HG03521 (cell line): ENCODE results near the gene ACTR1B.
"Not testable (repeated sequence)": the region's sequence is repeated elsewhere in the genome, so short reads cannot be mapped to it uniquely, and the experiment has no call there.

ENCODE experiments used
- ATAC-seq: cut with Tn5 transposase; IDR thresholded peaks from one replicate; pipeline ENCODE4 v1.9.1; 2021; ENCODE audit warnings: mild to moderate bottlenecking, moderate library complexity; ENCODE audit not compliant: unreplicated experiment

The ACTR1B gene

DNA sequence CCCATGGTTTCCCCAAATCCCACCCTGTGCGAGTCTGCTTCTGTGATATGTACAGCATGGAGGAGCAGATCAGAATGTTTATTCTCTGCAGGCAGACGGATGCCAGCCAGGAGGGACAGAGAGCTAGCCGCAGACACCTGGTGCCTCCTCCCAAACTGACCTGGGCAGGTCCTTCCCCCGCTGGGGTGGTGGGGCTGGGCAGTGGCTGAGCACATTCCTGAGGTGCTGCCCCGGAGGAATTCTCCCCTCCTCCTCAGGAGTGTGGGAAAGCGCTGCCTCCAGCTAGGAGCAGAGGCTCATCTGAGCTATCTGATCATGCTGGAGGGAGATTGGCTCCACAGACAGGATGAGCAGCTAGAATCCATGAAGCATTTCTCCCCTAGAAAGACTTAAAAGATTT lies 27.3 kb upstream of the ACTR1B start:
- ATAC-seq: no peak

GRCh38 chr2:97688062-97688827 lies 24.4 kb upstream of the ACTR1B start:
- ATAC-seq: no peak

- ATAC-seq: not testable (repeated sequence)
Observed at GRCh38 chr2:97687235-97687634, 23.4 kb upstream of the ACTR1B start.

GRCh38 chr2:97678298-97678697 lies 14.5 kb upstream of the ACTR1B start:
- ATAC-seq: no peak

DNA sequence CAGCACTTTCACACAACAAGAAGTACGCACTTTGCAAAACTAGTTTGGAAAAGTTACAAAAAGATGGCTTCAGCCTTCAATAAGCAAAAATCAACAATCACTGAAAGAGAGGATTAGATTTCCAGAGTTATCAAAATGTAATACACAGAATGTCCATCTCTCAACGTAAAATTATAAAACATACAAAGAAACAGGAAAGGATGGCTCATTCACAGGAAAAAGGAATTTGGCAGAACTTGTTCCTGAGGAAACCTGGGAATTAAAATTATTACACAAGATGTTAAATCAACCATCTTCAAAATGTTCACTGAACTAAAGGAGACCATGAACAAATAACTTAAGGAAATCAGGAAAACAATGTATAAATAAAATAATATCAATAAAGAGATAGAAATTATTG lies 13.6 kb upstream of the ACTR1B start:
- ATAC-seq: no peak

- ATAC-seq: no peak
Observed at GRCh38 chr2:97676620-97677019, 12.8 kb upstream of the ACTR1B start.

DNA sequence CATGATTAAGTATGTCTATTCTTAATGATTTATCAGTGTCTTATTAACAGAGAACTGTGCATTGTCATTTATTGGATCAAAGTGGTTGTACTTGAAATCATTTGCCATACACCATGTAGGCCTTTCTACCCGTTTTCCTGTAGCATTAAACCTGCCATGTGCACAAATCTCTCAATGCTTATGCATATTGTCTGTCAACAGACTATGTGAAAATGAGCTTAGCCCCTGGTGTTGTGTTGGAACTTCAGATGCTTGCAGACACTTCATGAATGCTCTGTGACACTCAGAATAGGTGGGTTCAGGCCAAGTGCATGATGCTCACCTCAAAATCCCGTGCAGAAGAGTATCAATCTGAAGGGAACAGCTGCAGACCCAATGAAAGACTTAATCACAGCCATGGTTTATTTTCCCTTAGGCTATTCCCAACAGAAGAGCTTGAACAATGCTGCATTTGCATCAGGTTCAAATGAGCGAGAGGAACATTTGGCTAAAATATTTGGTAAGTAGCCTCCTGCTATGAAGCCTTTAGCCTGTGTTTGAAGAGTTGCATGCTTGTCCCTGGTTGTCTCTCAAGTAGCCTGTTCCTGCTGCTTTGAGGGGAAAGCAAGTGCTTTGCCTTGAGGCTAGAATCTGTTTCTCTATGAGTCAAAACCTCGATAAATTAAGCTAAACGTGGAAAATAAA lies 11.7 kb upstream of the ACTR1B start:
- no peak for ATAC-seq

- ATAC-seq: no peak
Observed at GRCh38 chr2:97673915-97674283, 10.1 kb upstream of the ACTR1B start.

DNA sequence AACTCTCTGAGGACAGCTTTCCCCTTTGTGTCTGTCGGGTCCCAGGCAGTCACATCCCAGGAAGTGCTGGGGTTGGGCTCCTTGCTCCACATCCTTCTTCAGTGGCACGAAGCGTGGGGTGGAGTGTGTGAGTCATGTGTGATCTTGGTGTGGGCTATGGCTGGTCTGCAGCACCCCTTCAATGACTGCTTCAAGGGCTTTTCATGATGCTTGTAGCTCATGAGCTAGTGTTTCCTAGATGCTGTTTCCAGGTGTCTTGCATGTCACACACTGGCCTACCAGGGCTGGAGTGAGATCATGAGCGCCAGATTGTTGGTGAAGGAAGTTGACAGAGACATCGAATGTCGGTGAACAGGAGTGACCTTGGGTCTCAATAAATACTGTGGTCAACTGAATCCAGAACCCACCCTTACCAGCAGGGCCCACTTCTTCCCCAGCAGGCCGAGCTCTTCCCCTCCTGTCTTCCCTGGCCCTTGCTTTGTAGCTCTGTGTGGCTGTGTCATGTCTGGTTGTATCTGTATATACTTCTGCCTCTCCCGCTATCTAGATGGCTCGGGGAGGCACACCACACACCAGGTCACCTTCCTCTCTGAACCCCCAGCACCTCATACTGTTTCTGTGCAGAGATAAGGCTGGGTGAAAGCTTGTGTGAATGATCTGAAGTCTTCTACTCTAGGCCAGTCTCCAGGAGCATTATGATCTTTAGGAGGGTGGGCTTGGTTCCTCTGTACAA lies 9.5 kb upstream of the ACTR1B start:
- no peak for ATAC-seq

DNA sequence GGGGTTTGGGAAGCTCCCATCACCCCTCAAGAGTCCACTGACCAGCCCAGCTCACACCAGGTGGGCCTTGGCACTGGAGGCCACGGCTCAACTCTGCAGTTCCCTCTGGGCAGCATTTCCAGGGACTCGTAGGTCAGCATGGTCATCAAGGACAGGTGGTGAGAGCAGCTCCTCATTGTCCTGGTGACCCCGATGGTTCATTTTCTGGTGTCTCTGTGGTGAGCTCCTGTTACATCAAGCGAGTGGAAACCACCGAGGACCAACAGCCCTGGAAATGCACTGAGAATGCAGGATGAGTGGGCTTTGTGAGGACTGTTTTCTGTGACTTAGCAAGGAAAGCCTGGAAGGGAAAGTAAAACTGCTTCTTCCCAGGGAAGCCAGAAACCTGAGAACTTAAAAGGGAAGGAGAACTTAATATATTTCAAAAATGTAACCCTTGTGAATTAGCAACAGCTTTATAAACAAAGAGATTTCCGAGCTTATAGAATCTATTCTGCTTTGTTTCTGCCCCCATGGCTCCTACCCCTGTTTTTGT lies 8.8 kb upstream of the ACTR1B start:
- not testable (repeated sequence) for ATAC-seq

- ATAC-seq: no peak
Observed at GRCh38 chr2:97671526-97671925, 7.7 kb upstream of the ACTR1B start.

DNA sequence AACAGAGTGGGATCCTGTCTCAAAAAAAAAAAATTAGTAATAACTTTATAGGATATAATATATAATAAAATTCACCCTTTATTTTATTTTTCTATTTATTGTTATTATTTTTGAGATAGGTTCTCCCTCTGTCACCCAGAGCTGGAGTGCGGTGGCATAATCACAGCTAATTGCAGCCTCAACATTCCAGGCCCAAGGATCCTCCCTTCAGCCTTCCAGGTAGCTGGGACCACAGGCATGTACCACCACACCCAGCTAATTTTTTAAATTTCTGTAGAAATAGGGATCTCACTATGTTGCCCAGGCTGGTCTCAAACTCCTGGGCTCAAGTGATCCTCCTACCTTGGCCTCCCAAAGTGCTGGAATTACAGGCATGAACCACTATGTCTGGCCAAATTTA lies 6.6 kb upstream of the ACTR1B start:
- ATAC-seq: no peak

DNA sequence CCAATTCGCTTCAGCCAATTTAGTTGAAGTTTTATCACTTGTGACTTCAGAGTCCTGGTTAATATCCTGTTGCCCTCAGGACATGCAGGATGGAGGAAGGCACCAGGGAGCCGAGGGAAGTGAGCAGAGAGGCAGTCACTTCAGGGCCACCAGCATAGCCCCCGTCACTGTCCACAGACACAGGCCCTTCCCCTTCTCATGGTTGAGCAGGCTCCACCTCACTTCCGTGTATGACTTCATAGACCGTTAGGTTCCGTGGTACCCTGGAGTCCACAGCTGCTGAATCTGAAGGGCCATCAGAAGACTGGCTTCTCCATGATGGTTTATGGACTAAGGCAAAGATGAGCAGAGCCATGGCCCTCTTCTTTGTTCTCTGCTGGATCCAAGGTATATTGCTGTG lies 5.6 kb upstream of the ACTR1B start, which contains the start of gene C2orf92:
Gene C2orf92 (plus strand): TSS at position 266 of the 400 bp plus-strand sequence. CDS start 76 bp downstream, at position 342.
- no peak for ATAC-seq

GRCh38 chr2:97664636-97664970 lies 759 bp upstream of the ACTR1B start:
- no peak for ATAC-seq

DNA sequence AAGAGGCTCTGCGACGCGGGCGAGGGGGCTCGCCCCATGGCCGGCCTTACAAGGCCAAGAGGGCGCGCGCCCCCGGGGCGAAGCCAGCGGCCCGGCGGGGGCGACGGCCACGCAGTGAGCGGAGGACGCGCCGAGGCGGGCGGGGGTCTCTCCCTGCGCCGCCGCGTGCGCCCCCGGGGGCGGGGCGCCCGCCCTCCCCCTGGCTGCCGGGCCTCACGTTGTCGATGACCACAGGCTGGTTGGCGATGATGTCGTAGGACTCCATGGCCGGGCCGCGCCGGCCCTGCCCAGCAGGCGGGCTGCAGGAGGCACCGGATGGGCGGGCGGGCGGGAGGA lies 250 bp downstream of the ACTR1B start:
- no peak for ATAC-seq

DNA sequence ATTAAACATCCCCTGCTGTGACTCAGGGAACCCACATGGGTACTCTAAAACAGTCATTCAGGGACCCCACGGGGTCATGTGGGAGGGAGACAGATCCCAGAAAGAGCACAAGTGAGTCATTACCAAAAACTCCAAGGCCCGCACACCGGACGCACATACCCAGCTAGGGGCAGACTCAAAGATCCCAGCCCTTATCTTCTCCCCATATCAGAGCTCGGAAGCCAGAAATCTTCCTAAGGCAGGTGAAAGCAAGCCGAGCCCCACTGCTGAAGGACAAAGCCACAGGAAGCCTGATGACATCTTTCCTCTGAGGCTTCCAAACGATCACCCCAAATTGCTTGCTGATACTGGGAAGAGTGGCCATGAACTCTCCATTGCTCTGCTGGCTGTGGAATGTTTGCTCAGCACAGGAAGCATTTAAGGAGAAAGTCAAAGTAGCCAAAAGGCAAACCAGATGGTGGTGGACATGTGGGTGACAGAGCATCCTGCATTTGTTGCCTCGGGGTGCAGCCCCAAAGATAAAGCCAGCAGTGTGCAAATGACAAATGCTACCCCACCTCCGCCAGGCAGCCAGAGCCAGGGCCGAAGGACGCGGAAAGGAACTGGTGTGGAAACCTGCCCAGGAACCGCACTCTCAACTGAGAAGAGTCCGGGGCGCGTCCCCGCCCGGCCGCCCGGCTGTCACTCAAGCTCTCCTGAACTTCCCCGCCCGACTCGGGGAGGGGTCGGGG lies 784 bp downstream of the ACTR1B start:
- peak; percentile 35 for ATAC-seq

GRCh38 chr2:97662386-97662894 lies 1.4 kb downstream of the ACTR1B start:
- no peak for ATAC-seq

- no peak for ATAC-seq
Observed at GRCh38 chr2:97661927-97662326, 1.9 kb downstream of the ACTR1B start.

DNA sequence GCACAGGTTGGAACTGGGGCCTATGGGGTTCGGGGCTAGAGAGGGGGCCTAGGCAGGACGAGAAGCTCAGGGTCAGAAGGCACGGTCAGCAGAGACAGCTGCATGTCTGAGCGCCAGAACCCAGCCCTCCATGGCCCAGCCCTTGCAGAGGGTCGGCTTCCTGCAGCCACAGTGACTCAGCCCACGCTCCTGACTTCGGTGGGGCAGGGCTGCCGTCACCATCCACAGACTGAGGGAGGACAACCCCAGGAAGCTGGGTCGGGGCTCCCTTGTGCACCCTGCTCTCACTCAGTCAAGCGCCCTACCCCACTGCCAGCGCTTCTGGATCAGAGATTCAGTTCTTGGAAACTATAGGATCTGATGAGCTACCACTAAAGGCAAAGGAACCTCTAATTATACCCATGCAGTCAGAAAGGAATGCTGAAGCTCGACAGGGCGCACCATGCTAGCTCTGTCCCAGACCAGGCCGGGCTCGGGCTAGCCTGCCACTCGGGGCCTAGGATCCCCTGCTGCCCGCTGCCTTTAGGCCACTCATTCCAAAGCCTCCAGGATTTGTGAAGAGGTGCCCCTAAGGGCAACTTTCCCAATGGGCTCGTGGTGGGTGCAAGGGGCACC lies 3.0 kb downstream of the ACTR1B start:
- no peak for ATAC-seq

DNA sequence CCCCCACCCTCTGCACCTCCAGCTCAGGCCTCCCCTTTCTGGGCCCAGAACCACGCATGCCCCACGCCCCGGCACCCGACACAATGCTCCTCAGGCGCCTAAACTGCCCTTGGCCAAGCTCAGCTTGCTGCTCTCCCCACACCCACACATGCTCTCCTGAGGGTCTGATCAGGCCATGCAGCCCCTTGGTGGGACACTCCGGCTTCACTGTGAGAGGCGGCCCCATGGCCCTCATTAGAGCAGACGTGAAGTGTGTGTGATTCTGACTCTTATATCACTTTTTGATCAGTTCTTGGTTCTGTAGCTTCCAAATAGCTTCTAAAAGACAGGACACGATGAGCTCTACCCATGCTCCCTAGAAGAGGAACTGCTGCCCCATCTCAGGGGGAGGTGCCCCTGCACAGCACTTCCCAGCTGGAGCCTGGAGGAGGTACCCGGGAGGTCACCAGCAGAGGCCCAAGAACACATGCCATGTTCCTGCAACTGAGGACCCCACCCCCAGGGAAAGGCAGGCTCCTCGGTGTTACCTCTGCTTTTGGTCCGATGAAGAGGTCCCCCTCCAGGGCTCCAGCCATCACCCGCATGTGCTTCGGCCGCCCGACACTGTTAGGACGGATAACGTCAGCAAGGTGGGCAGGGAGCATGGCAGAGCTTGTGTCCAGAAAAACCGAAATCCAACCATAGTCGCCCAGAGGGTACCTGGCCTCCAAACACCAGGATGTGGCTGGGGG lies 3.6 kb downstream of the ACTR1B start:
- no peak for ATAC-seq
